HUES64 (cell line): ENCODE results near the gene AWAT2. TPM values are rescaled to one million over a fixed set of nuclear protein-coding genes. Genes with fewer than 3 reads are reported as not detected.

ENCODE experiments used
- H3K27ac ChIP-seq: 2 replicates; pipeline ENCODE4 v1.7.0; 2013; ENCODE audit warnings: low read depth, low read length, inconsistent platforms
- H3K27me3 ChIP-seq: 2 replicates; pipeline ENCODE4 v1.6.1; 2013; ENCODE audit warnings: mild to moderate bottlenecking, low read length; ENCODE audit not compliant: insufficient read depth
- H3K36me3 ChIP-seq: 2 replicates; pipeline ENCODE4 v1.6.1; 2013; ENCODE audit warnings: mild to moderate bottlenecking, low read length; ENCODE audit not compliant: insufficient read depth
- H3K4me1 ChIP-seq: 2 replicates; pipeline ENCODE4 v1.6.1; 2013; ENCODE audit warnings: mild to moderate bottlenecking, low read length, moderate library complexity; ENCODE audit not compliant: insufficient read depth
- H3K4me3 ChIP-seq: 2 replicates; pipeline ENCODE4 v1.5.1; 2013; ENCODE audit warnings: mild to moderate bottlenecking, low read length, moderate library complexity
- H3K9ac ChIP-seq: 2 replicates; pipeline ENCODE4 v1.6.1; 2013; ENCODE audit warnings: mild to moderate bottlenecking, low read depth, low read length
- H3K9me3 ChIP-seq: 2 replicates; pipeline ENCODE4 v1.6.1; 2013; ENCODE audit warnings: low read depth, low read length; ENCODE audit not compliant: insufficient read depth
- WGBS: fragments of 150-250, 120-280 bp; methylation state at CpG from one replicate; pipeline ENCODE4 v1.1.7; 2013; ENCODE audit warnings: missing lambda C conversion rate; 5-methylcytosine and 5-hydroxymethylcytosine counted together
- polyA plus RNA-seq, 2 experiments: library from polyadenylated mRNA; stranded (reverse); fragments of 50-300 nt; gene quantifications; one replicate each; pipeline ENCODE4 v1.2.3, GENCODE V29; 2013

AWAT2 gene, protein sequence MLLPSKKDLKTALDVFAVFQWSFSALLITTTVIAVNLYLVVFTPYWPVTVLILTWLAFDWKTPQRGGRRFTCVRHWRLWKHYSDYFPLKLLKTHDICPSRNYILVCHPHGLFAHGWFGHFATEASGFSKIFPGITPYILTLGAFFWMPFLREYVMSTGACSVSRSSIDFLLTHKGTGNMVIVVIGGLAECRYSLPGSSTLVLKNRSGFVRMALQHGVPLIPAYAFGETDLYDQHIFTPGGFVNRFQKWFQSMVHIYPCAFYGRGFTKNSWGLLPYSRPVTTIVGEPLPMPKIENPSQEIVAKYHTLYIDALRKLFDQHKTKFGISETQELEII
- polyA plus RNA-seq (2013, experiment 1 of 2): not detected
- not detected for polyA plus RNA-seq (2013, experiment 2 of 2)

DNA sequence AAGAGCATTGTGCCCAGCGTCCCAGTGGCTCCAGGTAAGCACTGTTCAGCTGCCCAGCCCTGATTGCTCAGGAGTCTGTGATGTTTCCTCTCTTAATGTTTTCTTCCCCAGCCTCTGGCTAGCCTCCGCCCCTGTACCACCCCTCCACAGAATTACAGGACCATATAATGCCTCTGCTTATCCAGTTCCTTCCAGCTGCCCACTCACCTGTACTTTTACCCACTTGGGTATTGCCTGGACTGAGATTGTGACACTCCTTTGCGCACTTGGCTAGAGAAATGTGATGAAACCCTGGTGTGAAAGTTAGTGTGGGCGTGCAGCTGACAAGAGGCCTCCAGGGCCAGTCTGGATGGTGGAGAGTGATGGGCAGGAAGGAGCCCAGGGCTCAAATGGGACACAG is at the start of gene AWAT2:
TSS of gene AWAT2 (minus strand) at position 14 of the 400 bp plus-strand sequence. CDS start at position 8, 6 bp downstream.
- Histone ChIP-seq H3K4me3 (no peak within 1 kb of the TSS), H3K9me3 (no peaks in the 10 kb centered on the region)
- 91% methylated on average over 4 of the region's 4 CpGs for WGBS

DNA sequence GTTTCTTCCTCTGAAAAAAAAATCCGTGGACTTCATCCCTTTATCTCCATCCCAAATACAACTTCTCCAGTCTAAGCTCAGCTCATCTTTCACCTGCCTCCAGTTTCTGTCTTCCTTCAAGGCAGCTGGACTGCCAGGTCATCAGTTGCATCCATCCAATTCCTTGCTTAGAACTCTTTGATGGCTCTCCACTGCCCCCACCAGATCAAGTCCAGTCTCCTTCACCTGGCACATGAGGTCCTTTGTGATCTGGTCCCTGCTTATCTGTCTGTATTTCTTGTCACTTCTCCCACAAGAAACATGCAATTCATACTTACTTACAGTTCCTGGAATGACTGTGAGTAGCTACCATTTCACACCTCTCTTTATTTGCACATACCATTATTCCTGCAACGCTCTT is 46.3 kb upstream of the AWAT2 start:
- no peak overlapping the region for H3K27ac ChIP-seq
- H3K4me1 ChIP-seq: no peaks in the 10 kb centered on the region
- H3K36me3 ChIP-seq: no peaks in the 10 kb centered on the region
- no peak overlapping the region for H3K9ac ChIP-seq
- H3K27me3 ChIP-seq: no peaks in the 10 kb centered on the region
- no peaks in the 10 kb centered on the region for H3K9me3 ChIP-seq
- WGBS: 65% methylated on average over 2 of the region's 2 CpGs
- no peak overlapping the region for H3K4me3 ChIP-seq

More for the DNA sequence above, at the start of gene AWAT2:
- Histone ChIP-seq H3K36me3 (no peaks in the 10 kb centered on the region), H3K9ac (no peak within 1 kb of the TSS), H3K27me3 (no peaks in the 10 kb centered on the region), H3K4me1 (no peaks in the 10 kb centered on the region), H3K27ac (no peak within 1 kb of the TSS)

DNA sequence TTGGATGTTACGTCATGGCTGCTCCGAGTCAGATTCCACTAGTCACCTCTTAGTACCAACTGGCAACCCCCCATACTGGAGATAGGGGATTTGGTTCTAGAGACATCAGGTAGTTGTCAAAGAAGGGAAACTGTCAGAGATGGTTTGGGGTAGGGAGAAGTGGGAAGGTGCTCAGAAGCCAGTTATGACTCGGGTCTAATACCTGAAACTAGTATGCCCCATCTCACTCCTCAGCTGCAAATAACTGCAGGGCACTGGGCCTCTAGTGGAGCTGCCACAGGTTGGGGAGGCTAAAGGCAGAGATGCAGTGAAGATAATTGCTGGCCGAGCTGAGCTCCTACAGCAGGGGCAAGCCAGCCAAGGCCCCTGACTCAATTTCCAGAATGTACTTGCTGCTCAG is 42.5 kb upstream of the AWAT2 start:
- H3K4me3 ChIP-seq: no peak overlapping the region
- no peak overlapping the region for H3K9ac ChIP-seq
- H3K27me3 ChIP-seq: no peaks in the 10 kb centered on the region
- 90% methylated on average over 2 of the region's 4 CpGs for WGBS
- H3K27ac ChIP-seq: no peak overlapping the region
- no peaks in the 10 kb centered on the region for H3K9me3 ChIP-seq
- H3K36me3 ChIP-seq: no peaks in the 10 kb centered on the region
- H3K4me1 ChIP-seq: no peaks in the 10 kb centered on the region

DNA sequence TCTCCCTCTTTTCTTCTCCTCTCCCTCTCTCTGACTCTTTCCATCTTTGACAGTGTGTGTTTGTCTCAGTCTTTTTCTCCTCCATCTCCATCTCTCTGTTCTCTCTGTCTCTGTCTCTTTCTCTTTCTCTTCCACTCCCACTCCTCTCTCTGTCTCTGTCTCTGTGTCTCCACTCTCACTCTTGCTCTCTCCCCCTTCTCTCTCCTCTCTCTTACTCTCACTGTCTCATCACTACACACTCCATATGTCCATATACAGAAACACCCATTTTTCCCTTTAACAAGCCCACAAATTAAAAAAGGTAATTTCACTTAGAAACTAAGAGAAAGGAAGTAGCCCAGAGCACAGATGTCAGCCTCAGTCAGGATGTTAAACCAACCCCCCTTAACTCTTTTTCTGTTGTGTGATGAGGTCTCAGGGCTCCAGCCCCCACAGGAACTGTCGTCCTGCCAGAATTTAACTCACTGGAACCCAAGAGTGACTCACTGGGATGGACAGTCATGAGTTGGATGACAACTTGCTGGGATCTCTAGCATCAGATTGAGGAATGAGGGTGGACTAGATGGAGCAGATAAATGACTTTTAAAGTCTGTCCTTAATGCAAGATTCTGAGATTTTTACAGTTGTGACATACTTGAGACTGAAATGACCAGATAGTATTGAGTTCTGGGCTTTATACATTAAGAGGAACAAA is 40.0 kb upstream of the AWAT2 start:
- H3K4me3 ChIP-seq: no peak overlapping the region
- H3K27me3 ChIP-seq: no peaks in the 10 kb centered on the region
- no peaks in the 10 kb centered on the region for H3K9me3 ChIP-seq
- no peak overlapping the region for H3K9ac ChIP-seq
- no peaks in the 10 kb centered on the region for H3K36me3 ChIP-seq
- no peaks in the 10 kb centered on the region for H3K4me1 ChIP-seq
- no peak overlapping the region for H3K27ac ChIP-seq
- 67% methylated on average over 1 of the region's 1 CpG for WGBS

DNA sequence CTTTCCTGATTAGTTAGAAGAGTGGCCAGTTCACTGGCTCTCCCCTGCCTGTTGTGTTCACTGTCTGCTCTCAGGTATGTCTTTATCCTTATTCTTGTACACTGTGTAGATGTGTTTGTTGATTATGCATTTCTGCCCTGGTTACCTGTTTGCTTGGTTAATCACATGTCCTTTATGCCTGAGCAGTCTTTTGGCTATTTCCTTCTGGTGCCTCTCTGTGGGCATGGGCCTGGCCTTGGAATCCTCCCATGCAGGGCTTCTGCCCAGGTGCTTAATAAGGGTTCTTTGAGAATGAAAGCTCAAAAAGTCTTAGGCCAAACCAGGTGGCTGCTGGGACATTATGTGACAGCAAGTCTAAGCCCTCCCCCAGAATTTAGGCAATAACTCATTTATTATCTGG is 39.0 kb upstream of the AWAT2 start:
- no peaks in the 10 kb centered on the region for H3K36me3 ChIP-seq
- H3K4me1 ChIP-seq: no peaks in the 10 kb centered on the region
- H3K4me3 ChIP-seq: no peak overlapping the region
- H3K9ac ChIP-seq: no peak overlapping the region
- no peak overlapping the region for H3K27ac ChIP-seq
- H3K9me3 ChIP-seq: no peaks in the 10 kb centered on the region
- H3K27me3 ChIP-seq: no peaks in the 10 kb centered on the region

DNA sequence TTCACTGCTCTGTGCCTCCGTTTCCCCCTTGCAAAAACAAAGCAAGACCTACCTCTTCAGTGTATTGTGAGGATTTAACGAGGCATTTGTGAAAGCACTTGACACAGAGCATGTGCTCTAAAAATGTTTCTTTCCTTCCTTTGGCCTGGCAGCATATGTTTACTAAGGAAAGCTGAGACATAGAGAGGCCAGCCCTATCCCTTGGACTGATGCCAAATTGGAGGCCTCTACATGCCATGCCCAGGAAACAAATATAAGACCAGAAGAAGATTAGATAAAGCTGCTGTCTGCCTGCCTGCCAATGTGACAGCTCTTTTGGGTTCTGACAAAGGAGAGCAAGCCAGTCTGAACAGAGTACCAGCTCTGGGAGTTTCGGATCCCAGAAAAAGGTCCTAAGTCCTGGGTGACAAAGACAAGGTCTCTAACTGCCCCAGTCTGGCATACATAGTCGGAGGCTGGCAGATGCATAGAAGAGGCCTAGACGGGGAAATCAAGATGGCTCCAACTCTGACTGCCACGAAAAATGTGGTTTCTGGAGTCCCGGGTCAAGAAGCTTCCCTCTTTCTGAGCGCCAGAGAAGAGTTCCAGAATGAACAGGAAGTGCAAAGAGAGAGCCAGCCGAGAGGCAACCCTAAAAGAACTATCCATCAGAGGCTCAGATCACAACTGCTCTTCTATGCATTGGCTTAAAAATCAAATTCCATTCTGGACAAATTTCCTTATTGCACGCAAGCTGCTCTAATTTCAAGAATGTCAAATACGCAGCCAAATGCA is 38.3 kb upstream of the AWAT2 start:
- 94% methylated on average over 11 of the region's 11 CpGs for WGBS
- H3K4me3 ChIP-seq: no peak overlapping the region
- H3K4me1 ChIP-seq: no peaks in the 10 kb centered on the region
- H3K27me3 ChIP-seq: no peaks in the 10 kb centered on the region
- no peaks in the 10 kb centered on the region for H3K9me3 ChIP-seq
- H3K9ac ChIP-seq: no peak overlapping the region
- H3K36me3 ChIP-seq: no peaks in the 10 kb centered on the region
- no peak overlapping the region for H3K27ac ChIP-seq

DNA sequence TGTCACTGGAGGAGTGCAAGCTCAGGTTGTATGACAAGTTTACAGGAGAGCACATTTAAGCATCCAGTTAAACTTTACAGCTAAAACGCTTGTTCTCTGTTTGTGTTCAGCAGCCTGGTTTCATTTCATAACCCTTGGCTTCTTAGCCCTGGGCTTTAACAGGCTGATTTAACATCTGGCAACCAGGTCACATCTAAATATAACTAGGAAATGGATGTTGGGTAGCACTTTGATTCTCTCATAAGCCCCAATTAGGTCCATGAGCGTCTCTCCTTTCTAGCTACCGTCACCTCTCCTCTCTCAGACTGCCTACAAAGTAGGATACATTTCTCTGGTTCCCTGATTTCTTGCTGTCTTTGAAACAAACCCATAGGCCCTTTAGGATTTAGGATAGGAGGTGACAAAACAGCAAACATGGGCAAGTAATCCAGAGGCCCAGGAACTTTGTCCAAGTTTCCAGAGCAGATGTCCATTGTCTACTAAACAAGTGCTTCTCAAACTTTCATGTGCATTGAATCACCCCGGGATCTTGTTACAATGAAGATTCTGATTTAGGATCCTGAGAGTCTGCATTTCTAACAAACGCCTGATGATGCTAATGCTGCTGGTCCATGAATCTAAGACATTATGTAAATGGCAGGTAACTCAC is 35.0 kb upstream of the AWAT2 start:
- H3K27ac ChIP-seq: no peak overlapping the region
- H3K36me3 ChIP-seq: no peaks in the 10 kb centered on the region
- no peaks in the 10 kb centered on the region for H3K4me1 ChIP-seq
- H3K9me3 ChIP-seq: no peaks in the 10 kb centered on the region
- no peak overlapping the region for H3K9ac ChIP-seq
- H3K4me3 ChIP-seq: no peak overlapping the region
- H3K27me3 ChIP-seq: no peaks in the 10 kb centered on the region
- WGBS: 81% methylated on average over 5 of the region's 5 CpGs

DNA sequence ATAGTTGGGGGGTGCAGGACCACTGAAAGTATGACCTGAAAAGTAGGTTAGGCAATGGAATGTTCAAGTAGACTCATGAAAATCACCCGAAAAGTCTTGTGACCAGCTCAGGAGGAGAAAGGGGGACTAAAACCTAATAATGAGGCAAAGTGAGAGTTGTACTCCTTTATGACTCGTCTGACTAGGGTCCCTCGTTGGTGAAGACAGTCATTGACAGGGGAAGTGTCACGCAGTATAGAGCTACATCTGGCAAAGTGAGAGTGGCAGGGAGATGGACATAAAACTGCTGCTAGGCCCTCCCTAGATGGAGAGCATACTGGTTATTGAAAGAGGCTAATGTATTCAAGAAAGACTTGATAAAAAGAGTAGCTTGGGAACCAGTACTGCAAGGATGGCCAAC is 33.0 kb upstream of the AWAT2 start:
- Histone ChIP-seq H3K4me3 (no peak overlapping the region), H3K36me3 (no peaks in the 10 kb centered on the region), H3K9ac (no peak overlapping the region), H3K9me3 (no peaks in the 10 kb centered on the region), H3K27ac (no peak overlapping the region), H3K4me1 (no peaks in the 10 kb centered on the region), H3K27me3 (no peaks in the 10 kb centered on the region)
- WGBS: 89% methylated on average over 4 of the region's 4 CpGs

DNA sequence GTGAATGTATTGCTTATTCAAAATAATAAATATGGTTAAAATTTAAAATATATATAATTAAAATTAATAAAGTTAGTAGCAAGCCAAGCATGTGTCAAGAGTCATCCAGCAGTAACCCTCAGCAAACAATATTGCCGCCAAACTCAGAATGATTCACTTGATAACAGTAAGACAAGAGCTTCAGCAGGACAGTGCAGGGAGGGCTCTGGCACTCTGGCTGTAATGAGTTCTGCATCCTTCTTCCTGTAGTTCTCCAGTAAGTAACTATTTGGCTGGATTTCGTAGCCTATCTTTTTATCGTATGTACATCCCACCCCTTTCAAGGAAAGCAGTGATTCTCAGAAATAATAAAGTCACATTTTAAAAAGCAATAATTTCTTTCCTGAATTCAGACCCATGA is 30.1 kb upstream of the AWAT2 start:
- no peaks in the 10 kb centered on the region for H3K27me3 ChIP-seq
- no peak overlapping the region for H3K4me3 ChIP-seq
- H3K9me3 ChIP-seq: no peaks in the 10 kb centered on the region
- 100% methylated on average over 3 of the region's 3 CpGs for WGBS
- H3K36me3 ChIP-seq: no peaks in the 10 kb centered on the region
- no peak overlapping the region for H3K9ac ChIP-seq
- no peaks in the 10 kb centered on the region for H3K4me1 ChIP-seq
- H3K27ac ChIP-seq: no peak overlapping the region

DNA sequence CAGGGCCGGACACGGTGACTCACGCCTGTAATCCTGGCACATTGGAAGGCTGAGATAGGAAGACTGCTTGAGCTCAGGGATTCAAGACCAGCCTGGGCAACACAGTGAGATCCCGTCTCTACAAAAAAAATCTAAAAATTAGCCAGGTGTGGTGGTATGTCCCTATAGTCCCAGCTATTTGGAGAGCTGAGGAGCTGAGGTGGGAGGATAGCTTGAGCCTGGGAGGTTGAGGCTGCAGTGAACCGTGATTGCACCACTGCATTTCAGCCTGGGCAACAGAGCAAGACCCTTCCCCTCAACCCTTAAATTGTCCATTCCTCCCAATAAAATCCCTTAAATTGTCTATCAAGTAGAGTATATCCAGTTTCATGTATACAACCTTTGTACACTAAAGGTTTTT is 29.6 kb upstream of the AWAT2 start:
- Histone ChIP-seq H3K4me3 (no peak overlapping the region), H3K27ac (no peak overlapping the region), H3K9me3 (no peaks in the 10 kb centered on the region), H3K9ac (no peak overlapping the region), H3K27me3 (no peaks in the 10 kb centered on the region), H3K36me3 (no peaks in the 10 kb centered on the region), H3K4me1 (no peaks in the 10 kb centered on the region)
- WGBS: 90% methylated on average over 5 of the region's 5 CpGs

DNA sequence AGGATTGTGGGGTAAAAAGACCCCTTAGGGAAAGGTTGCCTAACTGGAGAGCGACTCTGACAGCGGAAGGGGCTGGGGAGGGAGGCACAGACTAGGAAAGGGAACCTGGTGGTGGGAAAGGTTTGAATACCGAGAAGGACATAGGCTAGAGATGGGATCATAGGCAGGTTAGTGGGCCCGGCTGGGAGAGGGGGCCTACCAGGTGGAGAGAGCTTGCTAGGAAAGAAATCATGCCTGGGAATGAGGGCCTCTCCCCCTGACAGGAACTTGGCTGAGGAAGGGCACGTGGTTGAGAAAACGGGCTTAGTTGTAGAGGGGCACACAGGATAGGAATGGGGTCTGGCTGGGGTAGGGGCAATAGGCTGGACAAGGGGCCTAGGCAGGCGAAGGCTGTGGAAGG is 16.9 kb upstream of the AWAT2 start:
- Histone ChIP-seq H3K9me3 (no peaks in the 10 kb centered on the region), H3K4me3 (no peak overlapping the region), H3K4me1 (no peaks in the 10 kb centered on the region), H3K27ac (no peak overlapping the region), H3K36me3 (no peaks in the 10 kb centered on the region), H3K9ac (no peak overlapping the region), H3K27me3 (no peaks in the 10 kb centered on the region)
- 90% methylated on average over 7 of the region's 7 CpGs for WGBS
